Measurements from ENCODE around the gene DGKB. TPM values are rescaled to one million over a fixed set of nuclear protein-coding genes. Genes with fewer than 3 reads are reported as not detected.
A peak's percentile ranks its signal among the peaks of the same experiment; 100 is the strongest.

The DGKB gene
- polyA plus RNA-seq, 1 of the 3 experiments (the other 2 are of a cell fraction): 2.1 TPM

- no peak overlapping the region for H3K4me2 ChIP-seq
- CTCF ChIA-PET: interaction anchor here (1.2 to 1.5 kb wide), 4 partner anchors 15 to 158 kb away, joined by 3 to 4 read pairs (median 3); partner anchors contain the start of gene DGKB
- H2AFZ ChIP-seq (ENCODE audit: low read depth): no peak overlapping the region
- POLR2A ChIA-PET: no interaction called here
- H3K9ac ChIP-seq: no peak overlapping the region
- no peaks in the 10 kb centered on the region for H3K27me3 ChIP-seq (ENCODE audit: insufficient read depth)
- H3K9me3 ChIP-seq: no peaks in the 10 kb centered on the region
- 86% methylated on average over 8 of the region's 8 CpGs for WGBS (ENCODE audit: low lambda C conversion rate)
- H4K20me1 ChIP-seq (ENCODE audit: insufficient read depth): no peaks in the 10 kb centered on the region
- no peaks in the 10 kb centered on the region; a peak in 2 of 4 replicates for H3K4me1 ChIP-seq (ENCODE audit: control insufficient read depth in 1 of 2, insufficient read depth in 2 of 2, low read depth in 1 of 2, low read length in 1 of 2)
- H3K27ac ChIP-seq (ENCODE audit: low read depth in 2 of 2, low read length in 1 of 2): no peak overlapping the region
- no peak for DNase-seq
- H3F3A ChIP-seq (replicated peaks; ENCODE audit: insufficient read depth): no peaks in the 10 kb centered on the region
- H3K36me3 ChIP-seq (replicated peaks in 1 of 2; ENCODE audit: control insufficient read depth in 1 of 2, insufficient read depth in 2 of 2, low read length in 1 of 2): no peaks in the 10 kb centered on the region
- H3K9me2 ChIP-seq: no peaks in the 10 kb centered on the region
- no peak overlapping the region for H3K4me3 ChIP-seq (ENCODE audit: low read depth in 2 of 2, low read length in 1 of 2)
- no peaks in the 10 kb centered on the region for H3K79me2 ChIP-seq (ENCODE audit: insufficient read depth)
- TF ChIP-seq NRF1 (IDR thresholded peaks at IDR 0.05; ENCODE audit: low read depth, low read length) (no peak), POLR2AphosphoS5 (IDR thresholded peaks at IDR 0.05; ENCODE audit: low read depth, low read length) (no peak), TAF1 (IDR thresholded peaks at IDR 0.05; ENCODE audit: borderline replicate concordance, low read depth, low read length) (no peak), EP300 (IDR thresholded peaks at IDR 0.05; ENCODE audit: borderline replicate concordance in 1 of 2, low read depth in 1 of 2, low read length in 1 of 2) (no peak)
Observed at GRCh38 chr7:14875941-14876587, 26.5 kb downstream of the DGKB start.

- ChIA-PET POLR2A (no interaction called here), CTCF (interaction anchor here (0.8 to 1.3 kb wide), 2 partner anchors 14 to 25 kb away, joined by 3 read pairs; no protein-coding TSS in a partner anchor)
- Histone ChIP-seq H3K79me2 (ENCODE audit: insufficient read depth) (no peaks in the 10 kb centered on the region), H3F3A (replicated peaks; ENCODE audit: insufficient read depth) (no peaks in the 10 kb centered on the region), H3K9me3 (0 out of 2 replicates have a peak, but pooled peaks cover 5% of the 10 kb centered on the region), H3K4me1 (ENCODE audit: control insufficient read depth in 1 of 2, insufficient read depth in 2 of 2, low read depth in 1 of 2, low read length in 1 of 2) (no peaks in the 10 kb centered on the region; a peak in 2 of 4 replicates), H3K36me3 (replicated peaks in 1 of 2; ENCODE audit: control insufficient read depth in 1 of 2, insufficient read depth in 2 of 2, low read length in 1 of 2) (no peaks in the 10 kb centered on the region), H4K20me1 (ENCODE audit: insufficient read depth) (no peaks in the 10 kb centered on the region), H3K9ac (no peak overlapping the region), H3K9me2 (no peaks in the 10 kb centered on the region), H3K27me3 (ENCODE audit: insufficient read depth) (no peaks in the 10 kb centered on the region), H3K27ac (ENCODE audit: low read depth in 2 of 2, low read length in 1 of 2) (peak overlapping the region in 1 of 2 experiments; percentile 6; a peak in 1 of 4 replicates), H3K4me2 (no peak overlapping the region), H3K4me3 (ENCODE audit: low read depth in 2 of 2, low read length in 1 of 2) (no peak overlapping the region), H2AFZ (ENCODE audit: low read depth) (no peak overlapping the region)
- TF ChIP-seq MEF2A (IDR thresholded peaks at IDR 0.05; ENCODE audit: borderline replicate concordance, low read depth) (peak; percentile 83), TCF12 (IDR thresholded peaks at IDR 0.05) (0 out of 2 replicates have a peak, but pooled peaks have one; percentile 19), PBX3 (IDR thresholded peaks at IDR 0.05) (peak; percentile 42; the same call in 1 of the 2 replicates), FOSL2 (IDR thresholded peaks at IDR 0.05; ENCODE audit: borderline replicate concordance, low read depth) (peak; percentile 58; the same call in 1 of the 2 replicates), RFX5 (IDR thresholded peaks at IDR 0.05; ENCODE audit: low read length) (no peak), POLR2AphosphoS5 (IDR thresholded peaks at IDR 0.05; ENCODE audit: low read depth, low read length) (no peak), YY1 (IDR thresholded peaks at IDR 0.05; ENCODE audit: low read depth) (no peak), CHD2 (IDR thresholded peaks at IDR 0.05; ENCODE audit: low read length, partially characterized antibody) (no peak)
- DNase-seq: no peak
- whole genome bisulfite sequencing (ENCODE audit: low lambda C conversion rate): 87% methylated on average over 6 of the region's 6 CpGs
Observed at GRCh38 chr7:14871880-14872279, 30.7 kb downstream of the DGKB start.

Measured in SK-N-SH (cell line).